ENCODE measurements around the gene TNFRSF8. TPM values are rescaled to one million over a fixed set of nuclear protein-coding genes. Genes with fewer than 3 reads are reported as not detected.
A peak's percentile ranks its signal among the peaks of the same experiment; 100 is the strongest.

Gene TNFRSF8
- total RNA-seq, 2 donors from 2014 or later = 16.3 to 77.3 TPM

- Mint-ChIP-seq H3K27me3 (peaks cover 16 to 24% of the 10 kb centered on the region in 2 donors), H3K4me3 (peak overlapping the region; percentile 59), H3K36me3 (peaks cover 6% of the 10 kb centered on the region), H3K4me1 (ENCODE audit: low read depth in 2 of 2) (peaks cover 45 to 51% of the 10 kb centered on the region in 2 donors), H3K27ac (peak overlapping the region; percentile 57 to 60), H3K9me3 (no peaks in the 10 kb centered on the region)
- DNase-seq (ENCODE audit: low spot score) = no peak
- ATAC-seq = peak in 1 of 2 donors; percentile 48
Measured at GRCh38 chr1:12059722-12060464, 3.2 kb upstream of the TNFRSF8 start.

DNA sequence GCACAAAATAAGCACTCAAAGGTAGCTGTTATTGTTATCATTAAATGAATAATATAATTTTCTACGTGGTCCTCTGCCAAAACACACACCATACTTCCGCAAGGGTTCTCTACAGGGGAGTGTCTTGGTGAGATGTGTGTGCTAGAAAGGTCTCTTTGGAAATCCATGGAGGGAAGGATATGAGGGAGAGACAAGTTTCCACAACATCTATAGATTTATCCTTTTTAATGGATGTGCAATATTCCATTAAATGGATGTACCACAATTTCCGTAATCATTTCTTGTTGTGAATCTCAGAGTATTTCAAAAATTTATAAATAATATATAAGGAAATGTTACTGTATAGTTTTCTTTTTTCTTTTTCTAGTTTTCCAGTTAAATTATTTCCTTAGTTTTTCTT is 2.6 kb upstream of the TNFRSF8 start:
- peaks cover 16 to 24% of the 10 kb centered on the region in 2 donors for H3K27me3 Mint-ChIP-seq
- DNase-seq (ENCODE audit: low spot score) = no peak
- H3K4me1 Mint-ChIP-seq (ENCODE audit: low read depth in 2 of 2) = peaks cover 42 to 49% of the 10 kb centered on the region in 2 donors
- no peaks in the 10 kb centered on the region for H3K9me3 Mint-ChIP-seq
- H3K4me3 Mint-ChIP-seq = no peak overlapping the region
- peak overlapping the region in 1 of 2 donors; percentile 57 for H3K27ac Mint-ChIP-seq
- peaks cover 6% of the 10 kb centered on the region for H3K36me3 Mint-ChIP-seq
- no peak for ATAC-seq

- Mint-ChIP-seq H3K27ac (peak overlapping the region; percentile 26 to 72), H3K4me3 (peak overlapping the region; percentile 90), H3K27me3 (peaks cover 25 to 35% of the 10 kb centered on the region in 2 donors), H3K36me3 (peaks cover 6% of the 10 kb centered on the region), H3K4me1 (ENCODE audit: low read depth in 2 of 2) (peaks cover 44 to 63% of the 10 kb centered on the region in 2 donors), H3K9me3 (no peaks in the 10 kb centered on the region)
- no peak for DNase-seq (ENCODE audit: low spot score)
- no peak for ATAC-seq
Measured at GRCh38 chr1:12064073-12064969, 1.2 kb downstream of the TNFRSF8 start.

DNA sequence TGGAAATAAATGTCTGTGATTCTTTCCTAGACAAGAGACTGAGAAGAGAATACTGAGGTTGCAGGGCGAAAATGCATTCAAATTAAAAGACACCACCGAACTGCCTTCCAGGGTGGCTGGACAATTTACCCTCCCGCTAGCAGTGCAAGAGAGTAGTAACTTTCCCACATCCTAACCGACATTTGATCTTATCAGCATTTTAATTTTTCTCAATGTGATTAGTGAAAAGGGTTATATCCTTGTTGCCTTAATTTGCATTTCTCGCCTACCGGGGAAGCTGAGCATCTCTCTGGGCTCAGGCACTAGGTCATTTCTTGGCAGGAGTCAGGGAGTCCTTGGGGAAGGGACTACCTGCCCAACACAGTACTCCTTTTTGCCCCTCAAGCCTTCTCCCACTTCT is 2.8 kb downstream of the TNFRSF8 start:
- peak in 1 of 2 donors; percentile 3 for ATAC-seq
- DNase-seq (ENCODE audit: low spot score) = no peak
- peak overlapping the region; percentile 60 for H3K4me3 Mint-ChIP-seq
- peak overlapping the region; percentile 14 to 95 for H3K27ac Mint-ChIP-seq
- H3K4me1 Mint-ChIP-seq (ENCODE audit: low read depth in 2 of 2) = peaks cover 50 to 62% of the 10 kb centered on the region in 2 donors
- H3K9me3 Mint-ChIP-seq = no peaks in the 10 kb centered on the region
- peaks cover 32 to 35% of the 10 kb centered on the region in 2 donors for H3K27me3 Mint-ChIP-seq
- peaks cover 11% of the 10 kb centered on the region for H3K36me3 Mint-ChIP-seq

DNA sequence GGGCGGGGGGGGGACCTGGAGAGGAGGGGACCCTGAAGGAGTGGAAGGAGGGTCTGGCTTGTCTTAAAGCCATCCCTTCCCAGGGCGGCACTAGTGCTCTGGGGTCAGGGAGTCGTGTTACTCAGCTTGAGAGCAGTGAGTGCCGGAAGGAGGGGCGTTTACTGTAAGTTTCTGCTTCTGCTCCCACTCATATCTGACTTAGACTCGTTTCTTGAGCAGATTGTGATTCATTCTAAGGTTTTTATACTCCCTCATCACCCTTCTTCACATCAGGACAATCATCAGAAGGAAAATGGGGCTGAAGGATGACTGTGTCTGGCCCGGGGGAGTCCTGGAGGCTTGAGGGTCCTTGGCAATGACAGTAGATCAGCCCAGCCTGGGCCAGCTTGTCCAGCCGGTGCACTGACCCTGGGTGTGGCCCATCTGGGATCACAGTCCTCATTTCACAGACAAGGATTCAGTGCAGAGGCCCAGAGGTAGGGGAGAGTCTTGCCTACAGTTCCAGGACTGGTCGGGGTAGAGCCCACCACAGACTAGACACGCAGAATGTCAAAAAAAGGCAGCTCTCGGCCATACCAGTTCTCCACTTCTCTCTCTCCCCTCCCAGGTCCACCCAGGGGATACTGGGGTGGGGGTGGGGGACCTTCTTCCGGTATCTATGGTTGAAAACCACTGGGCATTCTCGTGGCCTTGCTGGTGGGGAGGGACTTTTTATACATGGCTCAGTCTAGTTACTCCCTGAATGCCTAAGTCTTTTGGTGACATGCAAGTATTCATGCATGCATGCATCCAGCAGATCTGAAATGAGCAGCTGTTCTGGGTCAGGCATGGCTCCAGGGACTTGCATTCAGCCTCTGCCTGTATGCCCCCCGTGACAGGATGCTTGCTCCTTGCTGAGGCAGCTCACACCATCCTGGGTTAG is 5.1 kb downstream of the TNFRSF8 start:
- peaks cover 11% of the 10 kb centered on the region for H3K36me3 Mint-ChIP-seq
- peak; percentile 81 to 86 for ATAC-seq
- H3K27me3 Mint-ChIP-seq = peaks cover 28 to 29% of the 10 kb centered on the region in 2 donors
- H3K4me1 Mint-ChIP-seq (ENCODE audit: low read depth in 2 of 2) = peaks cover 48 to 57% of the 10 kb centered on the region in 2 donors
- H3K27ac Mint-ChIP-seq = peak overlapping the region; percentile 88 to 95
- no peak for DNase-seq (ENCODE audit: low spot score)
- H3K9me3 Mint-ChIP-seq = no peaks in the 10 kb centered on the region
- peak overlapping the region; percentile 88 for H3K4me3 Mint-ChIP-seq

- DNase-seq (ENCODE audit: low spot score) = no peak
- Mint-ChIP-seq H3K9me3 (no peaks in the 10 kb centered on the region), H3K4me1 (ENCODE audit: low read depth in 2 of 2) (peaks cover 36 to 44% of the 10 kb centered on the region in 2 donors), H3K4me3 (peak overlapping the region; percentile 82), H3K36me3 (peaks cover 6% of the 10 kb centered on the region), H3K27me3 (peaks cover 18 to 19% of the 10 kb centered on the region in 2 donors), H3K27ac (peak overlapping the region; percentile 70 to 95)
- peak in 1 of 2 donors; percentile 14 for ATAC-seq
Measured at GRCh38 chr1:12069623-12070244, 6.6 kb downstream of the TNFRSF8 start.

DNA sequence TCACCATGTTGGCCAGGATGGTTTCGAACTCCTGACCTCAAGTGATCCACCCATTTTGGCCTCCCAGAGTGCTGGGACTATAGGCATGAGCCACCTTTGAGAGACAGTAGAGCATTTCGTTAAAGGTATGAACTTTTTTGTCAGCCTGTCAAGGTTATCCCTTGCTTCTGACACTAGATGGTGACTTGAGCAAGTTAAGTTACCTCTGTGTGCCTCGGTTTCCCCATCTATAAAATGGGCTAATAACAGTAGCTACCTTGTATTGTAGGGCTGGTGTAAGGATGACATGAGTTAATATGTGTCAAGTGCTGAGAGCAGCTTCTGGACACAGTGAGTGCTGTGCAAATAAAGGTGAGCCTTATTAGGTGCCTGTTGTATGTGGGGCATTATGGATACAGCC is 8.8 kb downstream of the TNFRSF8 start:
- ATAC-seq = no peak
- Mint-ChIP-seq H3K27ac (peak overlapping the region in 1 of 2 donors; percentile 35), H3K4me1 (ENCODE audit: low read depth in 2 of 2) (peaks cover 35 to 40% of the 10 kb centered on the region in 2 donors), H3K27me3 (peaks cover 19 to 22% of the 10 kb centered on the region in 2 donors), H3K4me3 (no peak overlapping the region), H3K9me3 (no peaks in the 10 kb centered on the region), H3K36me3 (peaks cover 10% of the 10 kb centered on the region)
- no peak for DNase-seq (ENCODE audit: low spot score)

DNA sequence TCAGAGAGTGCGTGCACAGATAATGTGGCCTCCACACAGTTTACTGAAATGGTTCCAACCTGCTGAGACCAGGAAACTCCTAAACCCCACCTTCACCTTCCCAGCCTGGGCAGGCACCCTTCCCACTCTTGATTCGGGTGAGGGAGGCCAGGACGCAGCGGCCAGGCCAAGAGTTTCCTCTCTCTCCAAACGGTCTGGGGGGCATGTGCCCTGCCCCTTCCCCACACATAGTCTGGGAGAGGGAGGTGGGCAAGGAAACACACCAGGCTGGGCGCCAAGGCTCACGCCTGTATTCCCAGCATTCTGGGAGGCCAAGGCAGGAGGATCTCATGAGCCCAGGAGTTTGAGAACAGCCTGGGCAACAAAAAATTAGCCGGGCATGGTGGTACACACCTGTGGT is 9.6 kb downstream of the TNFRSF8 start:
- no peak overlapping the region for H3K4me3 Mint-ChIP-seq
- no peaks in the 10 kb centered on the region for H3K9me3 Mint-ChIP-seq
- H3K27me3 Mint-ChIP-seq = peaks cover 16 to 17% of the 10 kb centered on the region in 2 donors
- DNase-seq (ENCODE audit: low spot score) (no peak), ATAC-seq (no peak)
- H3K4me1 Mint-ChIP-seq (ENCODE audit: low read depth in 2 of 2) = peaks cover 32 to 39% of the 10 kb centered on the region in 2 donors
- H3K27ac Mint-ChIP-seq = no peak overlapping the region
- H3K36me3 Mint-ChIP-seq = peaks cover 10% of the 10 kb centered on the region

DNA sequence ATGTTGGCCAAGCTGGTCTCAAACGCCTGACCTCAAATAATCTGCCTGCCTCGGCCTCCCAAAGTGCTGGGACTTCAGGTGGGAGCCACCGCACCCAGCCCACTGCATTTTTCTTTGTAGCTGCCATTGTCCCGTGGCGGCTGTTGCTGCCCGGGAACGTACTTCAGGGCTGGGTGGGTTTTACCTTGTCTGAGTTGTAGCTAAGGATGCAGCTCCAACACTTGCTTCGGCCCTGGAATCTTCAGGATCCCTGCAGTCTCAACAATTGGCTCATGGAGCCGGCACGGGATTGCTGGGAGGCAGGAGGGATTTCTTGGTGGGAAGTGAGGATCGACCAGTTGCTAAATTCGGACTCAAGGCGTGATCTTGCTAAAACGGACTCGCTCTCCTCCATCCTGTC is 10.7 kb downstream of the TNFRSF8 start:
- no peaks in the 10 kb centered on the region for H3K9me3 Mint-ChIP-seq
- ATAC-seq (no peak), DNase-seq (ENCODE audit: low spot score) (no peak)
- H3K4me3 Mint-ChIP-seq = no peak overlapping the region
- H3K4me1 Mint-ChIP-seq (ENCODE audit: low read depth in 2 of 2) = peaks cover 26 to 34% of the 10 kb centered on the region in 2 donors
- no peak overlapping the region for H3K27ac Mint-ChIP-seq
- peaks cover 10% of the 10 kb centered on the region for H3K36me3 Mint-ChIP-seq
- H3K27me3 Mint-ChIP-seq = peaks cover 17 to 20% of the 10 kb centered on the region in 2 donors

DNA sequence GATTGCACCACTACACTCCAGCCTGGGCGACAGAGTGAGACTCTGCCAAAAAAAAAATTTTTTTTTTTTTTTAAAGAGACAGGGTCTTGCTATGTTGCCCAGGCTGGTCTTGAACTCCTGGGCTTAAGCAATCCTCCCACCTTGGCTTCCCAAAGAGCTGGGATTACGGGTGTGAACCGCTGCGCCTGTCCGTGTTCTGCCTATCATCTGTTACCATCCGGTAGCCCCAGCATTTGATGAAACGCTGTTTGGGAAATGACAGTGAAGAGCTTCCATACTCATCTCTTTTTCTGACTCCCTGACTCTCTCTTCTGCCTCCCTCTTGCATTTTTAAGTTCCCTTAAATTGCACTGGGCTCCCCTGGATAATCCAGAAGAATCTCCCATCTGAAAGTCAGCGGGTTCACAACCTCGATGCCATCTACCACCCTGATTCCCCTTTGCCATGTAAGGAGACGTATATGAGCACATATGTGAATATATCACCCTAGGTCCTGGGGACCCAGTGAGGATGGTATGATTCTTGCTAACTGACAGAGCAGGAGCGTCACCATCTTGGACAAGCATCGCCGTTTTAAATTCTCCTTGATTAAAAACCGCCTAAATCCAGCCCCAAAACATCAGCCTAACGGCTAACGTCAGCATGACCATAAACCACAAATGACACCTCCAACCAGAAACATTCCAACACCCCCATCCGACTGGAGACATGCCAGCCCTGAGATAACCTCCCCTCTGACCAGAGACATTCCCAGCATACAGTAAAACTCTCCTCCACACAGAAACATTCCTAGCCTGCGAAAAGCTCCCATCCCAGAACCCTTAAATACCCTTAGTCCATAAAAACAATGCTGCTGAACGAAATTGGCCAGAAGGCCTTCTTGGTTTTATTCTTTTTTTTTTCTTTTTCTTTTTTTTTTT is 12.4 kb downstream of the TNFRSF8 start:
- DNase-seq (ENCODE audit: low spot score) = no peak
- H3K9me3 Mint-ChIP-seq = no peaks in the 10 kb centered on the region
- no peak overlapping the region for H3K4me3 Mint-ChIP-seq
- H3K4me1 Mint-ChIP-seq (ENCODE audit: low read depth in 2 of 2) = peaks cover 20 to 30% of the 10 kb centered on the region in 2 donors
- no peak for ATAC-seq
- H3K27ac Mint-ChIP-seq = peak overlapping the region in 1 of 2 donors; percentile 71
- H3K27me3 Mint-ChIP-seq = peaks cover 12 to 13% of the 10 kb centered on the region in 2 donors
- H3K36me3 Mint-ChIP-seq = peaks cover 5% of the 10 kb centered on the region

- peaks cover 12 to 13% of the 10 kb centered on the region in 2 donors for H3K27me3 Mint-ChIP-seq
- no peaks in the 10 kb centered on the region for H3K9me3 Mint-ChIP-seq
- peaks cover 5% of the 10 kb centered on the region for H3K36me3 Mint-ChIP-seq
- H3K4me1 Mint-ChIP-seq (ENCODE audit: low read depth in 2 of 2) = peaks cover 22 to 26% of the 10 kb centered on the region in 2 donors
- no peak overlapping the region for H3K27ac Mint-ChIP-seq
- DNase-seq (ENCODE audit: low spot score) = no peak
- no peak for ATAC-seq
- H3K4me3 Mint-ChIP-seq = no peak overlapping the region
Measured at GRCh38 chr1:12076425-12077005, 13.4 kb downstream of the TNFRSF8 start.

DNA sequence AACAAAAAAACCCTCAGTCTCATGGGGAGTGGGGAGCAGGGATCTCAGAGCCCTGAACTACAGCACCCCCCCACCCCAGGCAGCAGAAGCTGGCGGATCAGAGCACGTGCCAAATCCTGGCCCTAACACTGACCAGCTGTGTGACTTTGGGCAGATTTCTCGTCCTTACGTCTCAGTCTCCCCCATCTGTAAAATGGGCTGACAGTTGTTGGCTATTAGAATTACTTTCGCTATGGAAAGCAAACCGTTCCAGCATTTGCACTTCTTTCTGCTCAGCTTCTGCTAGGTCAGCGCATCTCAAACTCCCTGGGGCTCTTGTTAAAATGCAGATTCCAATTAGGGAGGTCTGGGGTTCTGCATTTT is 15.5 kb downstream of the TNFRSF8 start:
- no peak for DNase-seq (ENCODE audit: low spot score)
- peaks cover 9% of the 10 kb centered on the region for H3K9me3 Mint-ChIP-seq
- ATAC-seq = no peak
- H3K4me1 Mint-ChIP-seq (ENCODE audit: low read depth in 2 of 2) = peaks cover 32 to 38% of the 10 kb centered on the region in 2 donors
- peaks cover 12 to 13% of the 10 kb centered on the region in 2 donors for H3K27me3 Mint-ChIP-seq
- peak overlapping the region in 1 of 2 donors; percentile 85 for H3K27ac Mint-ChIP-seq
- peaks cover 17% of the 10 kb centered on the region for H3K36me3 Mint-ChIP-seq
- H3K4me3 Mint-ChIP-seq = no peak overlapping the region

Data from natural killer cell treated with Interleukin-12 subunit alpha and Interleukin-12 subunit beta and Interleukin-15 and Interleukin-18, amount 100 ng/mL, for 72 hours (primary cell).